Ammon's horn (tissue), 1 donor: ENCODE data around the gene C1QL2.

Experiments
- DNase-seq: peaks from one replicate; pipeline ENCODE4 v3.0.0-alpha.2; 2016; ENCODE audit warnings: low spot score

The C1QL2 gene

GRCh38 chr2:119137502-119137901 is 21.0 kb downstream of the C1QL2 start:
- no peak for DNase-seq

- no peak for DNase-seq
Observed at GRCh38 chr2:119136872-119137271, 21.7 kb downstream of the C1QL2 start.

GRCh38 chr2:119136093-119136492 is 22.5 kb downstream of the C1QL2 start:
- no peak for DNase-seq

DNA sequence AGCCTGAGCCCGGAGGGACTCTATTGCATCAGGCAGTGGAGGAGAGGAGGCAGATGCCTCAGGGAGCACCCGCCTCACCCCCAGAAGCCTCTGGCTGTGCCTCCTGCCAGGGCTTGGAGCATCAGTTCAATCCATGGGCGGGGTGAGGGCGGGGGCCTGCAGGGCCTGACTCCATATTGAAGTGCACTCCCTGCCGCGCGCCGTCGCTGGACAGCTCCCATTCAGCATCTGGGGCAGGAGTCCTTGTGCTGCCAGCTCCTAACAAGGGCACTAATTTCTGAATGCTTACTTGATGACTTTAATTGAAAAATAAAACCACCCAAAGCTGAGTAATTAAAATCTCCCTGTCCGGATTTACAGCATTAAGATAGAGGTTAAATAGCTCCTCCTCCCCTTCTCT is 23.8 kb downstream of the C1QL2 start:
- DNase-seq, result no peak

GRCh38 chr2:119126650-119127049 is 31.9 kb downstream of the C1QL2 start:
- DNase-seq, result no peak

GRCh38 chr2:119123389-119123788 is 35.2 kb downstream of the C1QL2 start:
- no peak for DNase-seq

GRCh38 chr2:119122663-119123062 is 35.9 kb downstream of the C1QL2 start:
- DNase-seq, result no peak

DNA sequence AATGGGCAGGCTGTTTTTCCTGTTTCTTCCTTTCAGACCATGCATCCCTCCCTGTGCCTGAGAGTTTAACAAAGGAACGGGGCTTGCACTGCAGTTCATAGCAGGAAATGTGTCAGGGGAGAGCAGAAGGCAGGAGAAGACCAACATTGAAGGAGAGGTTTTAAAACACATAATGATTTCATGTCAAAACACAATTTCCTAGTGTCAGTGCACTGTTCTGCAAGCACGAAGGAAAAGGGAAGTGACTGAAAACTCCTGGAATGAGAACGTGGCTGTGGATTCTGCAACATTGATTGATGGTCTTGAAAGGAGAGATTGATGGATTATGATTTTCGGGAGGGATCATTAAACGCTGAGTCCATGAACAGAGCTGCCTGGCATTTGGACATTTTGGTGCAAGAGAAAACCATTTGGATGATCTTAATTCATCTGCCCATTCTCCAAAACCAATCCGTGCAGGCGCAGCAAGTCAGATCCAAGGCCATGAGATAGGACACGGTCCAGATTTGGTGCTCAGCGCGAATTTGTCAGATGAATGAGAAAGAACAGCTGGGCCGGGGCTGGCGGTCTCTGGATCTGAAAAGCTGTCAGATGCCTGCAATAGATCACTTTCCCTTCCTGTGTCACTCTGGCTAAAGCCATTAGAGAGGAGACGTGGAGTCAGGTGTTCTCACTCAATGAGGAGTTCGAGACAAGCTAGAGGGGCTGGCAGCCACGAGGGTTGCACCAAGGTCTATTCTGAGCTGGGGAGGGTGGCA is 38.4 kb downstream of the C1QL2 start:
- no peak for DNase-seq

DNA sequence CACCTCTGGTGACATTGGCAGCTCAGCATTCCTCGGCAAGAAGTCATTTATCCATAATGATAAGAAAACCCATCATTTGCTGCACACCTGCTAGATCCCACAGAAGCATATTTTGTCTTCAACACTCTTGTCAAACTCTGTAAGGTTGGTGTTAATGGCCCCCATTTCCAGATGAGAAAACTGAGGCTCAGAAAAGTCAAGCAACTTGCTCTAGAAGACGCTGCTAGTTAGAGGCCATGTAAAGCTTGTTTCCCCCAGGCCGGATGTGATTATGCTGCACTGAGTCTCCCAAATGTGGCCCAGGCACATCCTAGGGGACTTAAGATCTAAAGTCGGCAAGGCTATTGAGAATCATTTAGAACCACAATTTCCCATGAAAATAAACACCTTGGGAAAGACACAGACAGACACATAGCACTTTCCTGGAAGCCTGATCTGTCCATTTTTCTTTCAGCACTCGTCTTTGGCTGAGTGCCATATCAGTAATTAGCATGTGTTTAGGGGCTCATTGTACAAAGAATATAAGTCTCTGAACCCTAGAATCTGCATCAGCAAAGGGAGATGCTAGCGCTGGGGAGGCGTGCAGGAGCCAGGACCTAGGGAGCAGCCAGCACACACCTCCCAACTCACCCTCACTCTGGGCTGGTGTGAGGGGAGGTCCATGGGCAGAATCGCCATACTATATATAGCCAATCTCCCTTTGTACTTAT is 39.3 kb downstream of the C1QL2 start:
- no peak for DNase-seq

- no peak for DNase-seq
Observed at GRCh38 chr2:119117891-119118882, 40.4 kb downstream of the C1QL2 start.

DNA sequence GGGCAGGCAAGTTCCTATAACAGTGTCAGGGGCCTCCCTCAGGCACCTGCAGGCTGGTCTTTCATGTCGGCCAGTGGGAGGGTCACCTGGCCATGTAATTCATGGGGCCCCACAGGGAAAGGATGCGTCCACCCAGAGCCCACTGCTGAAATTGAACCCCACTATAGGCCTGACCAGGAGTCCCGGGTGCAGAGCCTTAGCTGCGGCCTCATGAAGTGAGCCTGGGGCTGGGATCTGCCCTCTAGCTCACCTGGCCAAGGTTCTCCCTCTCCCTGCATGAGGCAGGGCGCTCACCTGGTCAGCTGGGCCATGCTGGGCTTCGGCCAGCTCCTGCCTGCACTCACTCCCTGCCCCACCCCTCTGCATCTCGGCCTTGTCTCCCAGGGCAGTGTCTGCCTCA is 41.1 kb downstream of the C1QL2 start:
- no peak for DNase-seq

- no peak for DNase-seq
Observed at GRCh38 chr2:119116411-119117295, 41.9 kb downstream of the C1QL2 start.

GRCh38 chr2:119114266-119114665 is 44.3 kb downstream of the C1QL2 start:
- DNase-seq, result no peak

DNA sequence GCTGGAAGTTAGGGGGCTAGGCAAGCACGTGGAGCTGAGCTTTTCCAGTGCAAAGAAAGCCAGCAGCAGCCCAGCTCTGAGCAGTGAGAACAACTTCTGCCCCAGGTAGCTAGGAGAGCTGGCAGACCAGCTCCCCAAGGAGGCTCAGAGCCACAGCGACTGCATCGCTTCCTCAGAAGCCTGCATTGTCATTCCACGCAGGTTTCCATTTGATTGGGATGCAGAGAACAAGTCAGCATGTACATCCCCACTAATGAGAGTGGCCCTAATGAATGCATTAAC is 45.1 kb downstream of the C1QL2 start:
- DNase-seq, result no peak

DNA sequence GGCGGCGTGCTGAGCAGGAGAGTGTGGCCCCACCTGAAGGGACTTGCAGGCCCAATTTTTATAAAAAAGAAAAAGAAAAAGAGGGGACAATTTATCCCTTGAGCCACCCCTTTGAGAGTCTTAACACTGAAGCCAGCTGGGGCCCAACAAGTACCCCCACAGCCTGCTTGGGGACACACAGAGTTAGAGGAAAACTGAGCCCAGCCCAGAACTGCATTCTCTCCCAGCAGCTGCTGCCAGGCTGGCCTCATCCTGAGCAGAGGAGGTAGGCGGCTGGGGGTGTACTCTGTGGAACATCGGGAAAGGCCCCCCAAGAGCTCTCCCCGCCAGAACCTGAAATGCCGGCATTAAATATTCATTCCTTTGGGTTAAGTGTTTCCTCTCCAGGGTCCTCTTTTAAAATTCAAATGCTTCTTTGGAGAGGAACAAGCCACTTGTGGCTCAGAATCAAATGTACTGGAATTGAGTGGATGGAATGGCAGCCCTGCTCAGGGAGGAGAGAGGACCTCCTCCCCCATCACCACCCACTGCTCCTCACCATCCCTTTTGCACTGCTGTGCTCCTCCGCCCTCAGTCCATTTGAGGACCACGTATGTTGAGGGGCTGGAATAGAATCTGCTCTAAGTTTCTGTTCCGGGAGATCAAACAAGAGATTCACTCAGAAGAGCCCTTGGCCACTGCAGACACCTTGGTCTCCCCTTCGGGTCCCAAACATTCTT is 45.6 kb downstream of the C1QL2 start:
- no peak for DNase-seq

DNA sequence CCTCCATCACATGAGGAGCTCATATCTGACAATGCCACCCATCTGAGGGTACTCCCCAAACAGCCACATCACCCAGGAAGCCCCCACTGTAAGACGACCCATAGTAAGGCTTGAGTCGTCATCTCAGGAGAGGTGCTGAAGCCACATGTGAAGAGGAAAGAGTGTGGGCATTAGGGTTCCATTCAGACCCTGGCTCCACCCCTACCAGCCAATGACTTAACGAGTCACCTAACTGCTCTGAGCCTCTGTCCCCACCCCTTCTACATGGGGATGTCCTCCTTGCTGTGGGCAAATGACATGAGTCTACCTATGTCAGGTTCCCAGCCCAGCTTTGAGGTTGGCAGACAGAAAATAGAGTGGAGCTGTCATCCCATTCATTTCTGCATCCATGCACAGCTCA is 46.3 kb downstream of the C1QL2 start:
- no peak for DNase-seq

GRCh38 chr2:119111115-119111975 is 47.2 kb downstream of the C1QL2 start:
- DNase-seq, result no peak

DNA sequence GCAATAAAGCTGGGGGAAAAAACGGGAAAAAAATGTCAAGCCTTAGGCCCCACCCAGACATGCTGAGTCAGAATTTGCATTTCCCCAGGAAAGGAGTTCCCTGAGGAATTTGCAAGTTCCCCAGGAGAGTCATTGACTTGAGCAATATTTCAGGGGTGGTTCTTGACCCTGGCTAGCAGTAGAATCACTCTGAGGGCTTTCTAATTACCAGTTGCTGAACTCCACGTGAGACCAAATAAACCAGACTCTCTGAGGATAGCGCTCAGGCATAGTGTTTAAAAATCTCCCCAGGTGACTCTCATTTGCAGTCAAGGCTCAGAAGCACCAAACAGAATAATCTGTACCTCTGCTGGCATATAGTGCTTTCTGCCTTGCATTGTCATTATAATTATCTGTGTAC is 48.7 kb downstream of the C1QL2 start:
- DNase-seq, result no peak

- no peak for DNase-seq
Observed at GRCh38 chr2:119108186-119108585, 50.4 kb downstream of the C1QL2 start.

DNA sequence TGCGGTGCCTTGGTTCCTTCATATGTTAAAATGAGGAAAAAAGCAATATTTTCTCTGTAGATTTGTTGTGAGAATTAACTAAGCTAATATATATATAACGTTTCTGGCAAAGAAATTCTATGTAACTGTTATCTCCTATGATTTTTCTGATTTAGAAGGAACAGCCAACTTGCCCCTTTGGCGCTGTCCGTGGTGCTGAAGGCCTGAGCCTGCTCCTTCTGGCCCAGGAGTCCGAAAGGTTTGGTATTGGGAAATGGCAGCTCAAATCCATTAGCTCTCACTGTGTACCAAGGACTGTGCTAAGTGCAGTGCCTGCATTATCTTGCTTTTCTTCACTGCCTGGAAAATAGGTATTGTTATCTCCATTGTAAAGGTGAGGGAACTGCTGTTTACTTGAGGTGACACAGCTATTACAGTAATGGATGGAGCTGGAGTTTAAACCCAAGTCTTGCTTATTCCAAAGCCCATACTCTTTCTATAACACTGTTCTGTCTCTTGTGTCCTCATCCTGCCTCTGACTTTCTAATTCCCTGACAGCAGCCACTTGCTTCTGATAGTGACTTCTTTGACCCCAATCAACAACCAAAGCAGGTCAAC is 52.2 kb downstream of the C1QL2 start:
- DNase-seq, result peak; percentile 35
